CD4-positive, alpha-beta T cell treated with Interleukin-4 for 4 hours (primary cell): ENCODE data around the gene SYT12.

ENCODE experiments used
- DNase-seq: peaks from one replicate; pipeline ENCODE4 v3.0.0-alpha.2; 2020

SYT12 gene

GRCh38 chr11:67058506-67058905, 35.6 kb downstream of the SYT12 start:
- DNase-seq: no peak

- no peak for DNase-seq
Observed at GRCh38 chr11:67059671-67060070, 36.7 kb downstream of the SYT12 start.

DNA sequence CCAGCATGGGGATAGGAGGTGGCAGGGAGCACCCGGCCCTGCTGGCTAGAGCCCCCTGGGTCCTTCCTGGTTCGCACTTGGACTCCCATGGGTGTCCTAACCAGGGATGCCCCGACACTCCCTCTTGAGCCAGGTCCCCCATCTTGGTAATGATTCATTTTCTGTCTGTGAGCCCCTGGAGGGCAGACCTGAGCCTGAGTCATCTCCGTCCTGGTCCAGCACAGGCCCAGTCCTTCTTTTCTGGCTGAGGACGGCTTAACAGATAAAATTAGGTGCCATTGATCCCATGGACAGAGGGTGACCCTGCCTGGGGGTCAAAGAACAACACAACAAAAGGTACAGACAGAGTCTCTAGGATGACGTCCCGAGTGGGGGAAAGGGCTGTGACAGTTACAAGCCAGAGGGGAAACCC, 37.2 kb downstream of the SYT12 start:
- no peak for DNase-seq

DNA sequence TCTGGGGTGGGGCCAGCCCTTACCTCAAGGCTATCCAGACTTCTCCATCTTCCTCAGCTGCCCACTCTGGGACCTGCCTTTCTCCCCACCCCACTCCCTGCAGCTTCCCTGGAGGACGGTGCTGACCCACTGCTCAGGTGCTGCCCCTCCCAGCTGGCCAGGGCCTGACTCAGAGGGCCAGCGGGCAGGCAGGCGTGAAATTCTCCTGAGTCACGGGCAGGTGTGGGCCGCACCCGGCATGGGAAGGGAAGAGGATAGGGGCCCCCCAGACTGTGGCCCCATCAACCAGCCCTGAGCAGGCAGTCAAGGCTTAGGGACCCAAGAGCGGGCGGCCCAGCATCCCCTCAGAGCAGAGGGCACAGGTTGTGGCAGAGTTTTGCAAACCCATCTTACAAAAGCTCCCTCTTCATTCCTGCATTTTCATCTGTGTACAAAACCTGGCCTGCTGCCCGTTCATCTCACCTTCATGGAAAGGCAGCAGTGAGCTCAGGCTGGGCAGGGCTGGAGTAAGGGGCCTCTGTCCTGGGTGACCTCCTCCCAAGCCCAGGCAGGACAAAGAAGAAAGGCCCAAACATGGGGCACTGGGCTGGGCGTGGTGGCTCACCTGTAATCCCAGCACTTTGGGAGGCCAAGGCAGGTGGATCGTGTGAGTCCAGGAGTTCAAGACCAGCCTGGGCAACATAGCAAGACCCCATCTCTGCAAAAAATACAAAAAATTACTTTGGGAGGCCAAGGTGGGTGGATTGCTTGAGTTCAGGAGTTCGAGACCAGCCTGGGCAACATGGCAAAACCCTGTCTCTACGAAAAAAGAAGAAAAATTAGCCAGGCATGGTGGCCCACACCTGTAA, 39.8 kb downstream of the SYT12 start:
- no peak for DNase-seq

- DNase-seq: no peak
Observed at GRCh38 chr11:67066333-67066709, 43.4 kb downstream of the SYT12 start.

GRCh38 chr11:67071420-67072284, 48.7 kb downstream of the SYT12 start:
- peak; percentile 61 for DNase-seq

DNA sequence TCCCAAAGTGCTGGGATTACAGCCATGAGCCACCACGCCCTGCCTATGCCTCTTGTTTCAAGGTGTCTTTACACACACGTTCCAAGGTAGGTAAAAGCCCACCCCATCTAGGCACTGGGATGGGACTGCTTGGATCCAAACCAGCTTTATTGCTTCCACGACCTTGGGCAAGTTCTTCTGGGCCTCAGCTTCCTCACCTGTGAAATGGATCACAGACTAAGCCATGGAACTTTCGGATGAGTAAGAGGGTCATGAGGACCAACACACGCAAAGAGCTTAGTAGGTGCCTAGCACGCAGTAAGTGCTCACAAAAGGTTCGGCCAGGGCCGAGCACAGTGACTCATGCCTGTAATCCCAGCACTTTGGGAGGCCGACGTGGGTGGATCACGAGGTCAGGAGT, 49.4 kb downstream of the SYT12 start:
- no peak for DNase-seq

DNA sequence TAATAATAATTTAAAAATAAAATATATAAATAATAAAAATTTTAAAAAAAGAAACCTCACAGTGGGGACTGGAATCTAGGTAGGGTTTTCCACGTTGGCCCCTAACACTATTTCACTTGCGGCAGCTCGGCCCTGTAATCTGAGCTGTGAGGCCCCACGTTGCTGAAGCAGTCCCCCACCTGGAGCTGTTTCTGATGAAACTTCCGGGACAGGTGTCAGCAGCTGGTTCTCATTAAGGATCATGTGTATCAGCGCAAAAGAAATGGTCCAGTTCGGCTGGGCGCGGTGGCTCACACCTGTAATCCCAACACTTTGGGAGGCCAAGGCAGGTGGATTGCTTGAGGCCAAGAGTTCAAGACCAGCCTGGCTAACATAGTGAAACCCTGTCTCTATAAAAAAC, 51.0 kb downstream of the SYT12 start:
- DNase-seq: no peak

GRCh38 chr11:67076202-67076601, 53.3 kb downstream of the SYT12 start:
- no peak for DNase-seq

GRCh38 chr11:67079065-67079705, 56.3 kb downstream of the SYT12 start:
- DNase-seq: no peak

DNA sequence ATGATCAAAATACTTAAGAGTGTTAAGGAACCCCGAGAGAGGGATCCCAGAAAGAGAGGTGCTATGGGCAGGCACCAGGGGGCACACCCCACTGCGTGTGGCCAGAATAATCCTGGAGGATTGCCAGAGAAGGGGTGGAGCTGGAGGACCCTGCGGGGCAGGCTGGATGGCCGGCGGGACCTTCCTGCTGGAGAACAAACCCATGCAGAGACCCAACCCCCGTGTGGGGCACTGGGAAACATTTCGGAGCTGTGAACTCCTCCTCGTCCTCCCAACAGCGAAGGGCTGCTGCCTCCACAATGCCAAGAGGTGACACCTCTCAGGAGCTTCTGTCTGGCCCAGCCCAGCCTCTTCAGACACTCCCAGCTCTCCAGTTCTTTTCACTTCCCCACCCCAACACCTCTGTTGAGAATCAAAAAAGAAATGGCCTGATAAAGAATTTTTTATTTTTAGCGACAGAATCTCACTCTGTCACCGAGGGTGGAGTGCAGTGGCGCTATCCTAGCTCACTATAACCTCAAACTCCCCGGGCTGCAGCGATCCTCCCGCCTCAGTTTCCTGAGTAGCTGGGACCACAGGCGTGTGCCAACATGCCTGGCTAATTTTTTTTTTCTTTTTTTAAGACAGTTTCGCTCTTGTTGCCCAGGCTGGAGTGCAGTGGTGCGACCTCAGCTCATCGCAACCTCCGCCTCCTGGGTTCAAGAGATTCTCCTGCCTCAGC, 59.3 kb downstream of the SYT12 start:
- DNase-seq: no peak

DNA sequence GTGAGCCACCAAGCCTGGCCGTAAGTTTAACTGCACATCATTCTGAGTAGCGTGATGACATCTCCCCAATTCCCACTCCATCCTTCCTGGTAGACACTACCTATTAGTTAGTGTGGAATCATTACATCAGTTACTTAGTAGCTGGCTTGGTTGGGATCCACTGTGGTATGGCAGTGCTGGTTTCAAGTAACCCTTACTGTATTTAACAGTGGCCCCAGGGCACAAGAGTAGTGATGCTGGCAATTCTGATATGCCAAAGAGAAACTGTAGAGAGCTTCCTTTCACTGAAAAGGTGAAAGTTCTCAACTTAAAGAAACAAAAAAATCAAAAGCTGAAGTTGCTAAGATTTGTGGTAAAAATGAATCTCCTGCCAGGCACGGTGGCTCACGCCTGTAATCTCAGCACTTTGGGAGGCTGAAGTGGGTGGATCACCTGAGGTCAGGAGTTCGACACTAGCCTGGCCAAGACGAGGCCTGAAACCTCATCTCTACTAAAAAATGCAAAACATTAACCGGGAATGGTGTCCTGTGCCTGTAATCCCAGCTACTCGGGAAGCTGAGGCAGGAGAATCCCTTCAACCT, 60.9 kb downstream of the SYT12 start:
- DNase-seq: no peak

DNA sequence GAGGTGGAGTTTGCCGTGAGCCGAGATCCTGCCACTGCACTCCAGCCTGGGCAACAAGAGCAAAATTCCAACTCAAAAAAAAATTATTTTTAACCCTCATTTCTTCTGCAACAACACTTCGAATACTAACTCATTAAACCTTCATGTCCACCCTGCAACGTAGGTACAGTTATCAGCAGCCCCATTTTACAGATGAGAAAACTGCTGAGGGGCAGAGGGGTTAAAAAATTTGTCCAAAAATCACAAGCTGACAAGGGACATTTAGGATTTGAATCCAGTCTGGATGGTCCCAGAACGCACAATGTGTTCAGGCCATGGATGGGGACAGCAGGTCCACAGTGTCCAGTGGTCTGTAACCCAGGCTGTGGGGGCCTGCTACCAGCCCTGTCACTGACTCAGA, 62.7 kb downstream of the SYT12 start:
- DNase-seq: no peak

- no peak for DNase-seq
Observed at GRCh38 chr11:67090717-67091116, 67.8 kb downstream of the SYT12 start.

DNA sequence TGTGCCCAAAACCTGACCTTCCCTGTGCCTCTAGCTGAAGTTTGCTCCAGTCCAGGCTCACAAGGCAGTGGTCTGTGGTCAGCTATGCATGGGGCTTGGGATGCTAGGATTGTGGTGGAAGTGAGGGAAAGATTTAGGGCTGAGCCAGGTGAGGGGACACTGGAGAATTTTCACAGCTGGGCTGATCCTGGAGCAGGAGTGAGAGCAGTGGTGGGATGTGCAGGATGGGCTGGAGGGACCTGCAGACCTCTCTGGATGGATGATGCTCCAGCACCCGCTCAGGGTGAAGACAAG, 72.2 kb downstream of the SYT12 start:
- no peak for DNase-seq

DNA sequence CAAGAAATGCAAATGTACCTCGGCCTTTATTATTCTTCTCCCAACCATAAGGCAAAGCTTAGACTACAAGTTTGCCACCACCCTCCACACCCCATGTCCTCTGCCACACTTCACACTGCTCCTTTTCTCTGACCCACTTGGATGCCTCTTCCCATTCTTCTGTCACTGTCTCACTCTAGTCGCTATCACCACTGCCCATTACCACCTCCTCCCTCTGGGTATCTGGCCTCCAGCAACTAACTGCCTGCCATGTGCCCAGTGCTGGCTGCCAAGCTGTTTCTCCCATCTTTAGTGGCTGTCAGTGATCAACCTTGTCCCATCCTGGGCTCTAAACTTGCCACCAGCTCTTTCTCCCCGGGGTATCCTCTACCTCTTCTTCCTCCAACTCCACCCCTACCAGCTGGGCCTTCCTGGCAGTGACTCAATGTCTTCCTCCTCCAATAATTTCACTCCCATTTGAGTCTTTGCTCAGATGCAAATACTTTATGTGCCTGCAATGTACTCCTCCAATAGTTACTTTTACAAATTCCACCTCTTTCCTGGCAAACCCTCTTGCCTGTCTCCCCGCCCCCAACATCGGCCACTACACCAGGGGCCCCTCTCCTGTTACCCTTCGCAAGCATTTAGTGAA, 76.0 kb downstream of the SYT12 start:
- no peak for DNase-seq

DNA sequence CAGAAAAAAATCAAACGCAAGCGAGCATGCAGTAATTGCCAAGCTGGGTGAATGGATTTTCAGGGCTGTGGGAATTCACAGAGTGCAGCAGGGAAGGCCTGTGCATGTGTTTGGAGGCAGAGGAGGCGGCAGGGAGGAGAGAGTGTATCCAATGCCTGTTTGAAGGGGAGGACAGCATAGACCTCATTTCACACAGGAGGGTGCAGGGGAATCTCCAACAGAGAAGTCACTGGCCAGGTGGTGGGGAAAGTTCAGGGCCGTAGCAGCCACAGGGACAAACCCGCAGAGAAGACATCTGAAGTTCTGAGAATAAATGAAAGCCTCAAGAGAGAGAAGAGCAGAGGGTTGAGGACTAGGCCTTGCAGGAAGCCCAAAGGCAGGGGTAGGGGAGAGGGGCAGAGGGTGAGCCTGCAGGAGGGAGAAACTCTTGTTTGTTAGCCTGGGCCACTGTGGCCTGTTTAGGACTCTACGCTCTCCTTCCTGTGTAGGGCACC, 76.9 kb downstream of the SYT12 start:
- DNase-seq: no peak
